DND-41 (cell line): ENCODE results near the gene NRP1.
"Not testable (repeated sequence)": the region's sequence is repeated elsewhere in the genome, so short reads cannot be mapped to it uniquely, and the experiment has no call there.

Source experiments
- ATAC-seq: fragments of 200-7000 bp; cut with Tn5 transposase; 3 replicates; pipeline ENCODE4 v1.9.1; 2021; ENCODE audit warnings: low read depth; ENCODE audit not compliant: insufficient read depth
- DNase-seq: peaks from one replicate; pipeline ENCODE4 v3.0.0-alpha.2; 2020
- H2AFZ ChIP-seq: 2 replicates; pipeline ENCODE4 v1.6.0; 2012; ENCODE audit warnings: low read depth, low read length
- H3K27ac ChIP-seq: 2 replicates; pipeline ENCODE4 v1.5.1; 2012; ENCODE audit warnings: low read length, inconsistent platforms
- H3K27me3 ChIP-seq: fragments of 200-600 bp; sonication (generic); 2 replicates; pipeline ENCODE4 v1.6.0; 2012; ENCODE audit warnings: low read length, mild to moderate bottlenecking, inconsistent platforms; ENCODE audit not compliant: insufficient read depth, poor library complexity
- H3K36me3 ChIP-seq: 2 replicates; pipeline ENCODE4 v1.5.1; 2012; ENCODE audit warnings: low read length, inconsistent platforms; ENCODE audit not compliant: insufficient read depth
- H3K4me1 ChIP-seq: 2 replicates; pipeline ENCODE4 v1.5.1; 2012; ENCODE audit warnings: mild to moderate bottlenecking, low read length; ENCODE audit not compliant: insufficient read depth
- H3K4me2 ChIP-seq: 2 replicates; pipeline ENCODE4 v1.6.0; 2012; ENCODE audit warnings: mild to moderate bottlenecking, moderate library complexity, low read length, inconsistent platforms; ENCODE audit not compliant: insufficient read depth
- H3K4me3 ChIP-seq, 2 experiments: fragments of 200-600 bp in 1 of 2; shearing (Covaris generic) in 1 of 2; 2 replicates each; pipeline ENCODE4 v1.5.1; 2012 to 2016; ENCODE audit warnings: inconsistent platforms in 2 of 2, low read length in 2 of 2, mild to moderate bottlenecking in 2 of 2, low read depth in 1 of 2, moderate library complexity in 1 of 2
- H3K79me2 ChIP-seq: 2 replicates; pipeline ENCODE4 v1.6.0; 2012; ENCODE audit warnings: low read length, inconsistent platforms; ENCODE audit not compliant: insufficient read depth
- H3K9ac ChIP-seq: 2 replicates; pipeline ENCODE4 v1.6.0; 2012; ENCODE audit warnings: low read depth, mild to moderate bottlenecking, inconsistent platforms, low read length, moderate library complexity
- H3K9me3 ChIP-seq: 2 replicates; pipeline ENCODE4 v1.5.1; 2012; ENCODE audit warnings: low read length, moderate library complexity, mild to moderate bottlenecking, inconsistent platforms; ENCODE audit not compliant: insufficient read depth, severe bottlenecking
- H4K20me1 ChIP-seq: 2 replicates; pipeline ENCODE4 v1.6.0; 2012; ENCODE audit warnings: low read length; ENCODE audit not compliant: insufficient read depth
- CTCF ChIP-seq: IDR thresholded peaks from 2 replicates; pipeline ENCODE4 v1.5.1; 2012; ENCODE audit warnings: borderline replicate concordance, low read length, moderate library complexity, mild to moderate bottlenecking; ENCODE audit not compliant: poor library complexity, severe bottlenecking; ENCODE audit errors: extremely low read depth
- EZH2 ChIP-seq: IDR thresholded peaks from 3 replicates; pipeline ENCODE4 v1.6.1; 2012; ENCODE audit warnings: borderline replicate concordance, low read depth, mild to moderate bottlenecking, moderate library complexity, low read length, inconsistent platforms; ENCODE audit not compliant: severe bottlenecking

The NRP1 gene

DNA sequence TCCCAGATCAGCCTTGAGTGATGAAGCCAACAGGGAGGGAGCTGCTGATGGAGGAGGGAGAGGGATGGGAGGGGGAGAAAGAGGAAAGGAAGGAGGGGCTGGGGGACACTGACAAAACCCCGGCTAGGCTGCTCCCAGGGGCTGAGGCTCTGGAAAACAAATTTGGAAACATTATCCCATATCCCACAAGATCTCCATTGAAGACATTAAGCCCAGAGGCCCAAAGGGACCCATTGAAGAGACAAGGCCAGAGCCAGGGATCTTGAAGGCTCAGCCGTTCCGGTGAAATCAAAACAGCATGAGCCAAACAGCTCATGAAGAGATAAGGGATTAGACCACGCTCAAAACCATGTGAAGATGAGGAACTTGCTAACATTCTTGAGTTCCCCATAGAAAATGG lies 192.2 kb downstream of the NRP1 start:
- Histone ChIP-seq H3K36me3 (no peaks in the 10 kb centered on the region), H3K4me3 (no peak overlapping the region), H3K79me2 (no peaks in the 10 kb centered on the region), H4K20me1 (no peaks in the 10 kb centered on the region), H3K9me3 (no peaks in the 10 kb centered on the region), H3K4me1 (peaks cover 27% of the 10 kb centered on the region), H3K9ac (no peak overlapping the region), H3K27me3 (no peaks in the 10 kb centered on the region), H2AFZ (no peak overlapping the region), H3K4me2 (no peak overlapping the region), H3K27ac (no peak overlapping the region; the same call in 1 of the 2 replicates)
- TF ChIP-seq EZH2 (no peak), CTCF (no peak)
- no peak for ATAC-seq
- no peak for DNase-seq

GRCh38 chr10:33141251-33141650 lies 193.2 kb downstream of the NRP1 start:
- Histone ChIP-seq H3K27ac (peak overlapping the region; percentile 94; the same call in 1 of the 2 replicates), H3K27me3 (no peaks in the 10 kb centered on the region), H3K4me3 (no peak overlapping the region), H3K9me3 (no peaks in the 10 kb centered on the region), H3K9ac (no peak overlapping the region), H3K4me1 (peaks cover 27% of the 10 kb centered on the region), H3K4me2 (no peak overlapping the region), H3K79me2 (no peaks in the 10 kb centered on the region), H2AFZ (no peak overlapping the region), H4K20me1 (no peaks in the 10 kb centered on the region), H3K36me3 (no peaks in the 10 kb centered on the region)
- DNase-seq (no peak), ATAC-seq (no peak)
- no peak for TF ChIP-seq CTCF
- no peak for TF ChIP-seq EZH2

DNA sequence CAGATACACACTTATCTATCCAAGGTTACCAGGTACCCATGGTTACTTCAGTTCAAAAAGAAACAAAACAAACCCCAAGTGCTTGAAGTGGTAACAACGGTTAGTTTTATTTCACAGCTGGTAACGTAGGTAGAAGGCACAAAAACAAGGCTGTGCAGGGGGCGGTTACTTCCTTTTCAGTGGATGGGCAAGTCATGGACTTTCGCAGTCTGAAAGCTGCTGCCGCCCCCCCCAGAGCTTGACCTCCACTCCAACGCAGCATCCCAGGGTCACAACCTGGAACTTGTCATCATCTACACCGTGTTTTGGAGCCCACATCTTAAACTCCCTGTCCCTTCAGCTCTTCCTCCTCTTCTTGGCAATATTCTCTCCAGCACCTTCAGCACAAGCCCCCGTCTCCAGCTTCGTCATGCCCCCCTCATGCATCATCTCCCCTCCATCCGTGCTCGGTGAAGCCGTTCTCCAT lies 195.3 kb downstream of the NRP1 start:
- H3K9me3 ChIP-seq: no peaks in the 10 kb centered on the region
- no peaks in the 10 kb centered on the region for H4K20me1 ChIP-seq
- H3K9ac ChIP-seq: peak overlapping the region; percentile 43
- ATAC-seq: peak; percentile 94
- DNase-seq: peak; percentile 82
- peak overlapping the region in 1 of 2 experiments; percentile 25; a peak in 2 of 4 replicates for H3K4me3 ChIP-seq
- peak overlapping the region; percentile 66 for H2AFZ ChIP-seq
- H3K4me2 ChIP-seq: peak overlapping the region; percentile 50
- H3K36me3 ChIP-seq: no peaks in the 10 kb centered on the region
- no peaks in the 10 kb centered on the region for H3K79me2 ChIP-seq
- no peaks in the 10 kb centered on the region for H3K27me3 ChIP-seq
- peak overlapping the region; percentile 94 for H3K27ac ChIP-seq
- peaks cover 27% of the 10 kb centered on the region for H3K4me1 ChIP-seq
- TF ChIP-seq EZH2 (no peak), CTCF (no peak)

DNA sequence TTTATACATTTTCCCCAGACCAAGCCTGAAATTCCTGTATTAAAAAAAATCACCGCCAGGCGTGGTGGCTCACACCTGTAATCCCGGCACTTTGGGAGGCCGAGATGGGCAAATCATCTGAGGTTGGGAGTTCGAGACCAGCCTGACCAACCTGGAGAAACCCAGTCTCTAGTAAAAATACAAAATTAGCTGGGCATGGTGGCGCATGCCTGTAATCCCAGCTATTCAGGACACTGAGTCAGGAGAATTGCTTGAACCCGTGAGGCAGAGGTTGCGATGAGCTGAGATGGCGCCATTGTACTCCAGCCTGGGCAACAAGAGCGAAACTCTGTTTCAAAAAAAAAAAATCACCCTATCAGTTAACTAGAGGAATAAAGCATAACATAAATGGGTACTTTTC lies 195.8 kb downstream of the NRP1 start:
- H4K20me1 ChIP-seq, H3K27me3 ChIP-seq, H2AFZ ChIP-seq, H3K36me3 ChIP-seq, H3K9me3 ChIP-seq, H3K79me2 ChIP-seq: not testable (repeated sequence)
- H3K9ac ChIP-seq: peak overlapping the region; percentile 17; the same call in 1 of the 2 replicates
- peak; percentile 8 for TF ChIP-seq CTCF
- DNase-seq (peak; percentile 30), ATAC-seq (peak; percentile 10; the same call in 1 of the 3 replicates)
- H3K27ac ChIP-seq: peak overlapping the region; percentile 75
- H3K4me3 ChIP-seq: 0 out of 4 replicates have a peak overlapping the region, but pooled peaks of 1 of the 2 experiments have one; percentile 8
- peaks cover 27% of the 10 kb centered on the region for H3K4me1 ChIP-seq
- peak overlapping the region; percentile 50 for H3K4me2 ChIP-seq
